Vagina (tissue), 2 donors: ENCODE measurements around the gene ADAMTS2. TPM values are rescaled to one million over a fixed set of nuclear protein-coding genes. Genes with fewer than 3 reads are reported as not detected.
A peak's percentile ranks its signal among the peaks of the same experiment; 100 is the strongest.

Experiments
- DNase-seq, 2 donors: peaks; one replicate each; pipeline ENCODE4 v3.0.0-alpha.2; 2017; ENCODE audit errors: extremely low spot score in 2 of 2
- H3K27ac ChIP-seq: fragments of 200-600 bp; sonication (generic); one replicate; pipeline ENCODE4 v1.5.1; 2019
- H3K27me3 ChIP-seq: fragments of 200-600 bp; sonication (generic); one replicate; pipeline ENCODE4 v1.5.1; 2019
- H3K36me3 ChIP-seq, 2 donors: fragments of 200-600 bp; sonication (generic); one replicate each; pipeline ENCODE4 v1.5.1; 2017 to 2019
- H3K4me1 ChIP-seq: fragments of 200-600 bp; sonication (generic); one replicate; pipeline ENCODE4 v1.5.1; 2019
- H3K4me3 ChIP-seq, 2 donors: fragments of 200-600 bp; sonication (generic); 1 replicate in 1 of 2; 2 replicates in 1 of 2; pipeline ENCODE4 v1.5.1; 2016 to 2019
- H3K9me3 ChIP-seq: fragments of 200-600 bp; sonication (generic); one replicate; pipeline ENCODE4 v1.5.1; 2019
- CTCF ChIP-seq, 3 experiments: fragments of 450-650 bp in 2 of 3; fragments of 200-600 bp in 1 of 3; sonication (generic) in 1 of 3; IDR thresholded peaks; one replicate each; pipeline ENCODE4 v1.5.1; 2017 to 2019; ENCODE audit warnings: antibody characterized with exemption in 3 of 3, mild to moderate bottlenecking in 2 of 3, moderate library complexity in 2 of 3
- POLR2A ChIP-seq, 2 donors: fragments of 450-650 bp; IDR thresholded peaks; one replicate each; pipeline ENCODE4 v1.6.1; 2017; ENCODE audit warnings: antibody characterized with exemption in 2 of 2, mild to moderate bottlenecking in 2 of 2, moderate library complexity in 2 of 2
- POLR2AphosphoS5 ChIP-seq, 2 donors: sonication (generic); formaldehyde crosslinking; IDR thresholded peaks; one replicate each; pipeline ENCODE4 v1.9.0; 2017; ENCODE audit warnings: antibody characterized with exemption in 2 of 2, mild to moderate bottlenecking in 2 of 2, low read depth in 1 of 2; ENCODE audit not compliant: insufficient read depth in 1 of 2
- intact Hi-C: fragments of 100-400 bp; cut with DNase I; formaldehyde crosslinking; loops from one replicate; pipeline ENCODE4 v1.15.1; 2023
- total RNA-seq: library from RNA; depleted of rRNA; stranded (reverse); fragments of >200 nt; gene quantifications from one replicate; pipeline ENCODE4 v1.2.3, GENCODE V29; 2016

ADAMTS2 gene
- total RNA-seq, 1 donor from 2014 or later = 17.4 TPM

GRCh38 chr5:179336871-179337795 is 8.1 kb downstream of the ADAMTS2 start:
- H3K27me3 ChIP-seq = no peaks in the 10 kb centered on the region

GRCh38 chr5:179336126-179336870 is 9.0 kb downstream of the ADAMTS2 start:
- H3K4me1 ChIP-seq = peaks cover 41% of the 10 kb centered on the region
- H3K9me3 ChIP-seq = no peaks in the 10 kb centered on the region
- no peak for DNase-seq
- intact Hi-C loops = no loop called here
- H3K27ac ChIP-seq = peak overlapping the region; percentile 30
- H3K27me3 ChIP-seq = no peaks in the 10 kb centered on the region
- H3K36me3 ChIP-seq = no peaks in the 10 kb centered on the region
- TF ChIP-seq POLR2AphosphoS5 (IDR thresholded peaks at IDR 0.05; ENCODE audit: insufficient read depth in 1 of 2, low read depth in 1 of 2) = no peak
- no peak for TF ChIP-seq POLR2A (IDR thresholded peaks at IDR 0.05)
- no peak for TF ChIP-seq CTCF (IDR thresholded peaks at IDR 0.05)
- no peak overlapping the region for H3K4me3 ChIP-seq

More at GRCh38 chr5:179336871-179337795, 8.1 kb downstream of the ADAMTS2 start:
- Histone ChIP-seq H3K36me3 (no peaks in the 10 kb centered on the region), H3K27ac (peak overlapping the region; percentile 30), H3K4me3 (no peak overlapping the region), H3K4me1 (peaks cover 41% of the 10 kb centered on the region), H3K9me3 (no peaks in the 10 kb centered on the region)
- TF ChIP-seq POLR2A (IDR thresholded peaks at IDR 0.05) (no peak), POLR2AphosphoS5 (IDR thresholded peaks at IDR 0.05; ENCODE audit: insufficient read depth in 1 of 2, low read depth in 1 of 2) (no peak), CTCF (IDR thresholded peaks at IDR 0.05) (no peak)
- no peak for DNase-seq
- intact Hi-C loops = no loop called here

GRCh38 chr5:179333796-179334761 is 11.2 kb downstream of the ADAMTS2 start:
- no peak for DNase-seq
- Histone ChIP-seq H3K4me1 (peaks cover 49% of the 10 kb centered on the region), H3K27ac (peak overlapping the region; percentile 25), H3K36me3 (no peaks in the 10 kb centered on the region), H3K4me3 (no peak overlapping the region), H3K27me3 (no peaks in the 10 kb centered on the region), H3K9me3 (no peaks in the 10 kb centered on the region)
- no peak for TF ChIP-seq POLR2A (IDR thresholded peaks at IDR 0.05)
- no peak for TF ChIP-seq CTCF (IDR thresholded peaks at IDR 0.05)
- TF ChIP-seq POLR2AphosphoS5 (IDR thresholded peaks at IDR 0.05; ENCODE audit: insufficient read depth in 1 of 2, low read depth in 1 of 2) = no peak
- intact Hi-C loops = no loop called here

- Histone ChIP-seq H3K9me3 (no peaks in the 10 kb centered on the region), H3K4me3 (no peak overlapping the region), H3K4me1 (peaks cover 37% of the 10 kb centered on the region), H3K27ac (peak overlapping the region; percentile 25), H3K36me3 (no peaks in the 10 kb centered on the region), H3K27me3 (no peaks in the 10 kb centered on the region)
- intact Hi-C loops = no loop called here
- TF ChIP-seq CTCF (IDR thresholded peaks at IDR 0.05) (no peak), POLR2AphosphoS5 (IDR thresholded peaks at IDR 0.05; ENCODE audit: insufficient read depth in 1 of 2, low read depth in 1 of 2) (no peak), POLR2A (IDR thresholded peaks at IDR 0.05) (no peak)
- no peak for DNase-seq
Measured at GRCh38 chr5:179332741-179333290, 12.4 kb downstream of the ADAMTS2 start.
